Caki2 (cell line): ENCODE results near the gene BHLHE23. TPM values are rescaled to one million over a fixed set of nuclear protein-coding genes. Genes with fewer than 3 reads are reported as not detected.

Experiments
- DNase-seq: peaks from one replicate; pipeline ENCODE4 v3.0.0-alpha.2; 2015; ENCODE audit warnings: low read depth
- in situ Hi-C: cut with HindIII; loops from 2 replicates; pipeline ENCODE4 v1.10.0; 2016; ENCODE audit warnings: low sequenced_read_pairs, low pct_unique_long_range_greater_than_20kb, mixed read lengths
- total RNA-seq: library from RNA; depleted of rRNA; stranded (reverse); fragments of >200 nt; shearing (Covaris generic); gene quantifications from 2 replicates; pipeline ENCODE4 v1.2.3, GENCODE V29; 2014; ENCODE audit warnings: low replicate concordance

The BHLHE23 gene
- total RNA-seq, 1 experiment from 2014 or later = not detected

- in situ Hi-C loops = no loop called here
- no peak for DNase-seq
These were observed 21.9 kb downstream of the BHLHE23 start for GRCh38 chr20:62984666-62985443.

GRCh38 chr20:62983210-62983609 lies 23.6 kb downstream of the BHLHE23 start:
- no peak for DNase-seq
- in situ Hi-C loops = no loop called here

GRCh38 chr20:62982124-62983075 lies 24.4 kb downstream of the BHLHE23 start:
- DNase-seq = no peak
- in situ Hi-C loops = no loop called here

GRCh38 chr20:62980970-62981369 lies 25.8 kb downstream of the BHLHE23 start:
- no peak for DNase-seq

GRCh38 chr20:62980380-62980960 lies 26.3 kb downstream of the BHLHE23 start:
- in situ Hi-C loops = no loop called here
- no peak for DNase-seq

More at GRCh38 chr20:62980970-62981369, 25.8 kb downstream of the BHLHE23 start:
- in situ Hi-C loops = no loop called here

GRCh38 chr20:62979876-62980373 lies 26.8 kb downstream of the BHLHE23 start:
- no peak for DNase-seq
- in situ Hi-C loops = no loop called here

GRCh38 chr20:62979310-62979709 lies 27.5 kb downstream of the BHLHE23 start:
- no peak for DNase-seq

GRCh38 chr20:62978561-62978943 lies 28.2 kb downstream of the BHLHE23 start:
- in situ Hi-C loops = no loop called here
- no peak for DNase-seq

More at GRCh38 chr20:62979310-62979709, 27.5 kb downstream of the BHLHE23 start:
- in situ Hi-C loops = no loop called here

- in situ Hi-C loops = no loop called here
- DNase-seq = peak; percentile 72
These were observed 28.9 kb downstream of the BHLHE23 start for GRCh38 chr20:62977613-62978560.

GRCh38 chr20:62976886-62977285 lies 29.9 kb downstream of the BHLHE23 start:
- in situ Hi-C loops = no loop called here
- DNase-seq = no peak

- no peak for DNase-seq
- in situ Hi-C loops = no loop called here
These were observed 30.8 kb downstream of the BHLHE23 start for GRCh38 chr20:62975812-62976508.

- in situ Hi-C loops = no loop called here
- DNase-seq = no peak
These were observed 31.5 kb downstream of the BHLHE23 start for GRCh38 chr20:62975251-62975760.

- in situ Hi-C loops = no loop called here
- no peak for DNase-seq
These were observed 33.7 kb downstream of the BHLHE23 start for GRCh38 chr20:62972845-62973745.

GRCh38 chr20:62971950-62972844 lies 34.6 kb downstream of the BHLHE23 start:
- in situ Hi-C loops = no loop called here
- DNase-seq = peak; percentile 71
